G401.6 (cell line): ENCODE results near the gene ARHGAP8.

Experiments
- FAIRE-seq: peaks from 2 replicates; lab custom pipeline; 2012; peaks lifted over from hg19 to GRCh38; lab: Jason Lieb, UNC

Gene ARHGAP8

GRCh38 chr22:44804327-44804726 lies 52.0 kb downstream of the ARHGAP8 start:
- FAIRE-seq, result no peak

GRCh38 chr22:44805711-44806110 lies 53.3 kb downstream of the ARHGAP8 start:
- no peak for FAIRE-seq

GRCh38 chr22:44807232-44807631 lies 54.9 kb downstream of the ARHGAP8 start:
- FAIRE-seq, result no peak

- no peak for FAIRE-seq
Observed at GRCh38 chr22:44807915-44808690, 55.7 kb downstream of the ARHGAP8 start.

- FAIRE-seq, result no peak
Observed at GRCh38 chr22:44809456-44809855, 57.1 kb downstream of the ARHGAP8 start.

- FAIRE-seq, result no peak
Observed at GRCh38 chr22:44811141-44811540, 58.8 kb downstream of the ARHGAP8 start.

GRCh38 chr22:44813416-44813815 lies 61.0 kb downstream of the ARHGAP8 start:
- no peak for FAIRE-seq

GRCh38 chr22:44814266-44815098 lies 62.1 kb downstream of the ARHGAP8 start:
- FAIRE-seq, result no peak

GRCh38 chr22:44815099-44816070 lies 63.0 kb downstream of the ARHGAP8 start:
- no peak for FAIRE-seq

- no peak for FAIRE-seq
Observed at GRCh38 chr22:44816141-44816540, 63.8 kb downstream of the ARHGAP8 start.

GRCh38 chr22:44818727-44819126 lies 66.4 kb downstream of the ARHGAP8 start:
- no peak for FAIRE-seq

GRCh38 chr22:44819966-44820631 lies 67.7 kb downstream of the ARHGAP8 start:
- FAIRE-seq, result no peak

GRCh38 chr22:44821741-44822475 lies 69.5 kb downstream of the ARHGAP8 start:
- FAIRE-seq, result no peak

GRCh38 chr22:44822534-44822933 lies 70.2 kb downstream of the ARHGAP8 start:
- no peak for FAIRE-seq

GRCh38 chr22:44823396-44823795 lies 71.0 kb downstream of the ARHGAP8 start:
- no peak for FAIRE-seq

GRCh38 chr22:44823806-44824205 lies 71.4 kb downstream of the ARHGAP8 start:
- FAIRE-seq, result no peak

GRCh38 chr22:44824271-44824670 lies 71.9 kb downstream of the ARHGAP8 start:
- no peak for FAIRE-seq

- FAIRE-seq, result no peak
Observed at GRCh38 chr22:44825310-44826150, 73.2 kb downstream of the ARHGAP8 start.

GRCh38 chr22:44827666-44828190 lies 75.4 kb downstream of the ARHGAP8 start:
- FAIRE-seq, result no peak

- FAIRE-seq, result peak; percentile 8
Observed at GRCh38 chr22:44828193-44828592, 75.8 kb downstream of the ARHGAP8 start.
